SK-N-SH (cell line): ENCODE measurements around the gene NPHS2. TPM values are rescaled to one million over a fixed set of nuclear protein-coding genes. Genes with fewer than 3 reads are reported as not detected.

Experiments
- CTCF ChIA-PET: fragments of 300-600, 350-600 bp; formaldehyde crosslinking; extraction: SDS; loops from one replicate; lab custom pipeline; 2021; lab: Yijun Ruan, JAX
- POLR2A ChIA-PET: fragments of 350-600 bp; sonication (Branson Sonifier 250); formaldehyde crosslinking; extraction: SDS; loops from one replicate; lab custom pipeline; 2020; ENCODE audit warnings: antibody characterized with exemption, inconsistent platforms; lab: Yijun Ruan, JAX
- DNase-seq: peaks from one replicate; pipeline ENCODE4 v3.0.0; 2012
- H2AFZ ChIP-seq: fragments of 200-600 bp; sonication (generic); 2 replicates; pipeline ENCODE4 v1.8.1; 2016; ENCODE audit warnings: antibody characterized with exemption, mild to moderate bottlenecking, low read depth
- H3F3A ChIP-seq: fragments of 200-600 bp; sonication (generic); replicated peaks from 2 replicates; pipeline ENCODE3; 2016; ENCODE audit warnings: antibody characterized with exemption, mild to moderate bottlenecking; ENCODE audit not compliant: insufficient read depth
- H3K27ac ChIP-seq, 2 experiments: fragments of 200-500 bp in 1 of 2; fragments of 200-600 bp in 1 of 2; sonication (Bioruptor generic) in 1 of 2; sonication (generic), shearing (Covaris generic) in 1 of 2; 2 replicates each; pipeline versions ENCODE4 v1.5.1 to v1.6.1; 2014 to 2016; ENCODE audit warnings: low read depth in 2 of 2, inconsistent platforms in 1 of 2, low read length in 1 of 2, mild to moderate bottlenecking in 1 of 2, mixed read lengths in 1 of 2
- H3K27me3 ChIP-seq: fragments of 200-600 bp; sonication (generic), shearing (Covaris generic); 2 replicates; pipeline ENCODE4 v1.6.1; 2016; ENCODE audit warnings: mixed run types; ENCODE audit not compliant: insufficient read depth
- H3K36me3 ChIP-seq, 2 experiments: fragments of 200-500 bp in 1 of 2; fragments of 200-600 bp in 1 of 2; sonication (Bioruptor generic) in 1 of 2; sonication (generic) in 1 of 2; replicated peaks in 1 of 2; 2 replicates each; pipeline versions ENCODE3 to v1.5.1; 2014 to 2016; ENCODE audit warnings: low read length in 1 of 2, mild to moderate bottlenecking in 1 of 2; ENCODE audit not compliant: insufficient read depth in 2 of 2, control insufficient read depth in 1 of 2
- H3K4me1 ChIP-seq, 2 experiments: fragments of 200-500 bp in 1 of 2; fragments of 200-600 bp in 1 of 2; sonication (Bioruptor generic) in 1 of 2; sonication (generic), shearing (Covaris generic) in 1 of 2; 2 replicates each; pipeline versions ENCODE4 v1.5.1 to v1.6.1; 2014 to 2016; ENCODE audit warnings: low read depth in 1 of 2, low read length in 1 of 2, mixed run types in 1 of 2; ENCODE audit not compliant: insufficient read depth in 2 of 2, control insufficient read depth in 1 of 2
- H3K4me2 ChIP-seq: fragments of 200-600 bp; sonication (generic), shearing (Covaris generic); 2 replicates; pipeline ENCODE4 v1.6.1; 2017; ENCODE audit warnings: mixed run types
- H3K4me3 ChIP-seq, 2 experiments: fragments of 200-500 bp in 1 of 2; fragments of 200-600 bp in 1 of 2; sonication (Bioruptor generic) in 1 of 2; sonication (generic), shearing (Covaris generic) in 1 of 2; 2 replicates each; pipeline versions ENCODE4 v1.5.1 to v1.8.1; 2014 to 2016; ENCODE audit warnings: low read depth in 2 of 2, inconsistent platforms in 1 of 2, low read length in 1 of 2, mild to moderate bottlenecking in 1 of 2, mixed read lengths in 1 of 2, moderate library complexity in 1 of 2
- H3K79me2 ChIP-seq: fragments of 200-600 bp; sonication (generic); 2 replicates; pipeline ENCODE4 v1.8.1; 2017; ENCODE audit warnings: mild to moderate bottlenecking; ENCODE audit not compliant: insufficient read depth
- H3K9ac ChIP-seq: fragments of 200-600 bp; sonication (generic); 2 replicates; pipeline ENCODE4 v1.6.1; 2017; ENCODE audit warnings: mixed run types
- H3K9me2 ChIP-seq: fragments of 200-600 bp; sonication (generic); 2 replicates; pipeline ENCODE4 v1.6.1; 2017; ENCODE audit warnings: mixed run types
- H3K9me3 ChIP-seq: fragments of 200-600 bp; sonication (generic); 2 replicates; pipeline ENCODE4 v1.6.1; 2017; ENCODE audit warnings: mixed run types, mild to moderate bottlenecking, moderate library complexity
- H4K20me1 ChIP-seq: fragments of 200-600 bp; sonication (generic); 2 replicates; pipeline ENCODE4 v1.6.1; 2017; ENCODE audit warnings: mild to moderate bottlenecking, mixed run types; ENCODE audit not compliant: insufficient read depth
- CHD2 ChIP-seq: fragments of 150-350 bp; IDR thresholded peaks from 2 replicates; pipeline ENCODE4 v1.6.1; 2018; ENCODE audit warnings: low read length; ENCODE audit not compliant: partially characterized antibody
- EP300 ChIP-seq, 2 experiments: IDR thresholded peaks; 2 replicates each; pipeline versions ENCODE4 v1.4.0 to v1.6.1; 2012; ENCODE audit warnings: borderline replicate concordance in 1 of 2, low read depth in 1 of 2, low read length in 1 of 2
- EZH2phosphoT487 ChIP-seq: fragments of 200-600 bp; sonication (generic); IDR thresholded peaks from 2 replicates; pipeline ENCODE4 v1.6.1; 2017; ENCODE audit warnings: low read depth, mixed run types, mild to moderate bottlenecking, antibody characterized with exemption, moderate library complexity, borderline replicate concordance
- FOSL2 ChIP-seq: IDR thresholded peaks from 2 replicates; pipeline ENCODE4 v1.4.0; 2012; ENCODE audit warnings: low read depth, mild to moderate bottlenecking, moderate library complexity, borderline replicate concordance
- GATA2 ChIP-seq: sonication (generic); formaldehyde crosslinking; IDR thresholded peaks from 2 replicates; pipeline ENCODE4 v1.5.0; 2020; ENCODE audit warnings: mild to moderate bottlenecking, missing genetic modification reagents
- NFIC ChIP-seq: IDR thresholded peaks from 2 replicates; pipeline ENCODE4 v1.4.0; 2012; ENCODE audit warnings: borderline replicate concordance
- NRF1 ChIP-seq: IDR thresholded peaks from 2 replicates; pipeline ENCODE4 v1.6.1; 2012; ENCODE audit warnings: low read depth, mild to moderate bottlenecking, low read length
- POLR2AphosphoS5 ChIP-seq: IDR thresholded peaks from 2 replicates; pipeline ENCODE4 v1.6.1; 2012; ENCODE audit warnings: low read depth, low read length
- RAD21 ChIP-seq: IDR thresholded peaks from 2 replicates; pipeline ENCODE4 v1.6.1; 2012; ENCODE audit warnings: mild to moderate bottlenecking, low read length
- SIN3A ChIP-seq: IDR thresholded peaks from 2 replicates; pipeline ENCODE4 v1.6.1; 2012; ENCODE audit warnings: low read depth, mild to moderate bottlenecking, low read length, moderate library complexity, borderline replicate concordance
- SMC3 ChIP-seq: IDR thresholded peaks from 2 replicates; pipeline ENCODE4 v1.6.1; 2012; ENCODE audit warnings: low read depth, low read length, improper control_type of control experiment
- TAF1 ChIP-seq: IDR thresholded peaks from 2 replicates; pipeline ENCODE4 v1.6.1; 2012; ENCODE audit warnings: low read depth, mild to moderate bottlenecking, low read length, moderate library complexity, borderline replicate concordance
- TCF12 ChIP-seq: IDR thresholded peaks from 2 replicates; pipeline ENCODE4 v1.4.0; 2012
- TEAD4 ChIP-seq: IDR thresholded peaks from 2 replicates; pipeline ENCODE4 v1.4.0; 2012; ENCODE audit warnings: mild to moderate bottlenecking, borderline replicate concordance; ENCODE audit not compliant: insufficient read depth
- USF2 ChIP-seq: fragments of 150-350 bp; IDR thresholded peaks from 2 replicates; pipeline ENCODE4 v1.6.1; 2017; ENCODE audit warnings: antibody characterized with exemption, low read length, low read depth, borderline replicate concordance
- YY1 ChIP-seq: IDR thresholded peaks from 2 replicates; pipeline ENCODE4 v1.4.0; 2012; ENCODE audit warnings: low read depth, mild to moderate bottlenecking
- polyA plus RNA-seq, 3 experiments: library from polyadenylated mRNA; depleted of rRNA; stranded (reverse); fragments of >200 nt; gene quantifications; 2 replicates each; pipeline ENCODE4 v1.2.3, GENCODE V29; 2012
- TF ChIP-seq, protein P1 (sequence below): IDR thresholded peaks from 2 replicates; pipeline ENCODE4 v1.6.1; 2012; ENCODE audit warnings: mild to moderate bottlenecking, low read depth, low read length, moderate library complexity
- TF ChIP-seq, protein P2 (sequence below): fragments of 200-600 bp; sonication (generic); IDR thresholded peaks from 2 replicates; pipeline ENCODE4 v1.6.1; 2017; ENCODE audit warnings: antibody characterized with exemption, mild to moderate bottlenecking, moderate library complexity
- TF ChIP-seq, protein P3 (sequence below): IDR thresholded peaks from 2 replicates; pipeline ENCODE4 v1.4.0; 2012; ENCODE audit warnings: low read depth, borderline replicate concordance
- TF ChIP-seq, protein P4 (sequence below): fragments of 150-350 bp; IDR thresholded peaks from 2 replicates; pipeline ENCODE4 v1.6.1; 2016; ENCODE audit warnings: mild to moderate bottlenecking, low read depth, low read length
- TF ChIP-seq, protein P5 (sequence below): IDR thresholded peaks from 2 replicates; pipeline ENCODE4; 2012
- TF ChIP-seq, protein P6 (sequence below): IDR thresholded peaks from 2 replicates; pipeline ENCODE4 v1.4.0; 2012; ENCODE audit warnings: low read depth

Gene NPHS2
- polyA plus RNA-seq, 1 of the 3 experiments (the other 2 are of a cell fraction), result not detected

- Histone ChIP-seq H3F3A (no peaks in the 10 kb centered on the region), H3K9ac (no peak overlapping the region), H2AFZ (no peak overlapping the region), H3K9me2 (no peaks in the 10 kb centered on the region), H4K20me1 (no peaks in the 10 kb centered on the region), H3K4me1 (no peaks in the 10 kb centered on the region), H3K27me3 (no peaks in the 10 kb centered on the region), H3K4me3 (no peak overlapping the region), H3K27ac (no peak overlapping the region), H3K79me2 (no peaks in the 10 kb centered on the region), H3K36me3 (no peaks in the 10 kb centered on the region), H3K4me2 (no peak overlapping the region), H3K9me3 (no peaks in the 10 kb centered on the region)
- ChIA-PET POLR2A (no interaction called here), CTCF (interaction anchor here (0.8 to 3.1 kb wide), 5 partner anchors 11 to 521 kb away, joined by 3 to 16 read pairs (median 4); no protein-coding TSS in a partner anchor)
- no peak for DNase-seq
- TF ChIP-seq GATA2 (CRISPR knock-in tag), result no peak
- no peak for TF ChIP-seq SIN3A
- TF ChIP-seq, protein P1, sequence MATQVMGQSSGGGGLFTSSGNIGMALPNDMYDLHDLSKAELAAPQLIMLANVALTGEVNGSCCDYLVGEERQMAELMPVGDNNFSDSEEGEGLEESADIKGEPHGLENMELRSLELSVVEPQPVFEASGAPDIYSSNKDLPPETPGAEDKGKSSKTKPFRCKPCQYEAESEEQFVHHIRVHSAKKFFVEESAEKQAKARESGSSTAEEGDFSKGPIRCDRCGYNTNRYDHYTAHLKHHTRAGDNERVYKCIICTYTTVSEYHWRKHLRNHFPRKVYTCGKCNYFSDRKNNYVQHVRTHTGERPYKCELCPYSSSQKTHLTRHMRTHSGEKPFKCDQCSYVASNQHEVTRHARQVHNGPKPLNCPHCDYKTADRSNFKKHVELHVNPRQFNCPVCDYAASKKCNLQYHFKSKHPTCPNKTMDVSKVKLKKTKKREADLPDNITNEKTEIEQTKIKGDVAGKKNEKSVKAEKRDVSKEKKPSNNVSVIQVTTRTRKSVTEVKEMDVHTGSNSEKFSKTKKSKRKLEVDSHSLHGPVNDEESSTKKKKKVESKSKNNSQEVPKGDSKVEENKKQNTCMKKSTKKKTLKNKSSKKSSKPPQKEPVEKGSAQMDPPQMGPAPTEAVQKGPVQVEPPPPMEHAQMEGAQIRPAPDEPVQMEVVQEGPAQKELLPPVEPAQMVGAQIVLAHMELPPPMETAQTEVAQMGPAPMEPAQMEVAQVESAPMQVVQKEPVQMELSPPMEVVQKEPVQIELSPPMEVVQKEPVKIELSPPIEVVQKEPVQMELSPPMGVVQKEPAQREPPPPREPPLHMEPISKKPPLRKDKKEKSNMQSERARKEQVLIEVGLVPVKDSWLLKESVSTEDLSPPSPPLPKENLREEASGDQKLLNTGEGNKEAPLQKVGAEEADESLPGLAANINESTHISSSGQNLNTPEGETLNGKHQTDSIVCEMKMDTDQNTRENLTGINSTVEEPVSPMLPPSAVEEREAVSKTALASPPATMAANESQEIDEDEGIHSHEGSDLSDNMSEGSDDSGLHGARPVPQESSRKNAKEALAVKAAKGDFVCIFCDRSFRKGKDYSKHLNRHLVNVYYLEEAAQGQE, result no peak
- TF ChIP-seq, protein P2, sequence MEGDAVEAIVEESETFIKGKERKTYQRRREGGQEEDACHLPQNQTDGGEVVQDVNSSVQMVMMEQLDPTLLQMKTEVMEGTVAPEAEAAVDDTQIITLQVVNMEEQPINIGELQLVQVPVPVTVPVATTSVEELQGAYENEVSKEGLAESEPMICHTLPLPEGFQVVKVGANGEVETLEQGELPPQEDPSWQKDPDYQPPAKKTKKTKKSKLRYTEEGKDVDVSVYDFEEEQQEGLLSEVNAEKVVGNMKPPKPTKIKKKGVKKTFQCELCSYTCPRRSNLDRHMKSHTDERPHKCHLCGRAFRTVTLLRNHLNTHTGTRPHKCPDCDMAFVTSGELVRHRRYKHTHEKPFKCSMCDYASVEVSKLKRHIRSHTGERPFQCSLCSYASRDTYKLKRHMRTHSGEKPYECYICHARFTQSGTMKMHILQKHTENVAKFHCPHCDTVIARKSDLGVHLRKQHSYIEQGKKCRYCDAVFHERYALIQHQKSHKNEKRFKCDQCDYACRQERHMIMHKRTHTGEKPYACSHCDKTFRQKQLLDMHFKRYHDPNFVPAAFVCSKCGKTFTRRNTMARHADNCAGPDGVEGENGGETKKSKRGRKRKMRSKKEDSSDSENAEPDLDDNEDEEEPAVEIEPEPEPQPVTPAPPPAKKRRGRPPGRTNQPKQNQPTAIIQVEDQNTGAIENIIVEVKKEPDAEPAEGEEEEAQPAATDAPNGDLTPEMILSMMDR, result peak; percentile 51
- no peak for TF ChIP-seq TCF12
- TF ChIP-seq, protein P3, sequence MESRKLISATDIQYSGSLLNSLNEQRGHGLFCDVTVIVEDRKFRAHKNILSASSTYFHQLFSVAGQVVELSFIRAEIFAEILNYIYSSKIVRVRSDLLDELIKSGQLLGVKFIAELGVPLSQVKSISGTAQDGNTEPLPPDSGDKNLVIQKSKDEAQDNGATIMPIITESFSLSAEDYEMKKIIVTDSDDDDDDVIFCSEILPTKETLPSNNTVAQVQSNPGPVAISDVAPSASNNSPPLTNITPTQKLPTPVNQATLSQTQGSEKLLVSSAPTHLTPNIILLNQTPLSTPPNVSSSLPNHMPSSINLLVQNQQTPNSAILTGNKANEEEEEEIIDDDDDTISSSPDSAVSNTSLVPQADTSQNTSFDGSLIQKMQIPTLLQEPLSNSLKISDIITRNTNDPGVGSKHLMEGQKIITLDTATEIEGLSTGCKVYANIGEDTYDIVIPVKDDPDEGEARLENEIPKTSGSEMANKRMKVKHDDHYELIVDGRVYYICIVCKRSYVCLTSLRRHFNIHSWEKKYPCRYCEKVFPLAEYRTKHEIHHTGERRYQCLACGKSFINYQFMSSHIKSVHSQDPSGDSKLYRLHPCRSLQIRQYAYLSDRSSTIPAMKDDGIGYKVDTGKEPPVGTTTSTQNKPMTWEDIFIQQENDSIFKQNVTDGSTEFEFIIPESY, result no peak
- no peak for TF ChIP-seq TAF1
- no peak for TF ChIP-seq EP300 (IDR thresholded peaks at IDR 0.05; ENCODE audit: borderline replicate concordance in 1 of 2, low read depth in 1 of 2, low read length in 1 of 2)
- TF ChIP-seq, protein P4, sequence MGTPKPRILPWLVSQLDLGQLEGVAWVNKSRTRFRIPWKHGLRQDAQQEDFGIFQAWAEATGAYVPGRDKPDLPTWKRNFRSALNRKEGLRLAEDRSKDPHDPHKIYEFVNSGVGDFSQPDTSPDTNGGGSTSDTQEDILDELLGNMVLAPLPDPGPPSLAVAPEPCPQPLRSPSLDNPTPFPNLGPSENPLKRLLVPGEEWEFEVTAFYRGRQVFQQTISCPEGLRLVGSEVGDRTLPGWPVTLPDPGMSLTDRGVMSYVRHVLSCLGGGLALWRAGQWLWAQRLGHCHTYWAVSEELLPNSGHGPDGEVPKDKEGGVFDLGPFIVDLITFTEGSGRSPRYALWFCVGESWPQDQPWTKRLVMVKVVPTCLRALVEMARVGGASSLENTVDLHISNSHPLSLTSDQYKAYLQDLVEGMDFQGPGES, result no peak
- TF ChIP-seq NFIC, result no peak
- TF ChIP-seq YY1, result no peak
- TF ChIP-seq FOSL2, result no peak
- TF ChIP-seq NRF1, result no peak
- TF ChIP-seq RAD21, result peak; percentile 57
- TF ChIP-seq EZH2phosphoT487, result no peak
- peak; percentile 40 for TF ChIP-seq SMC3
- TF ChIP-seq, protein P5, sequence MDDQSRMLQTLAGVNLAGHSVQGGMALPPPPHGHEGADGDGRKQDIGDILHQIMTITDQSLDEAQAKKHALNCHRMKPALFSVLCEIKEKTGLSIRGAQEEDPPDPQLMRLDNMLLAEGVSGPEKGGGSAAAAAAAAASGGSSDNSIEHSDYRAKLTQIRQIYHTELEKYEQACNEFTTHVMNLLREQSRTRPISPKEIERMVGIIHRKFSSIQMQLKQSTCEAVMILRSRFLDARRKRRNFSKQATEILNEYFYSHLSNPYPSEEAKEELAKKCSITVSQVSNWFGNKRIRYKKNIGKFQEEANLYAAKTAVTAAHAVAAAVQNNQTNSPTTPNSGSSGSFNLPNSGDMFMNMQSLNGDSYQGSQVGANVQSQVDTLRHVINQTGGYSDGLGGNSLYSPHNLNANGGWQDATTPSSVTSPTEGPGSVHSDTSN, result no peak
- no peak for TF ChIP-seq TEAD4
- no peak for TF ChIP-seq POLR2AphosphoS5
- TF ChIP-seq CHD2, result no peak
- no peak for TF ChIP-seq USF2
- TF ChIP-seq, protein P6, sequence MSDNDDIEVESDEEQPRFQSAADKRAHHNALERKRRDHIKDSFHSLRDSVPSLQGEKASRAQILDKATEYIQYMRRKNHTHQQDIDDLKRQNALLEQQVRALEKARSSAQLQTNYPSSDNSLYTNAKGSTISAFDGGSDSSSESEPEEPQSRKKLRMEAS, result no peak
These were observed 24.0 kb upstream of the NPHS2 start for GRCh38 chr1:179599623-179600249.
